Measurements from ENCODE around the gene CDH23.

GRCh38 chr10:71664585-71664984 lies 267.9 kb downstream of the CDH23 start:
- TF ChIP-seq TARDBP (IDR thresholded peaks at IDR 0.05), result no peak
- no peak for TF ChIP-seq ARNT (IDR thresholded peaks at IDR 0.05)
- TF ChIP-seq BHLHE40 (IDR thresholded peaks at IDR 0.05; ENCODE audit: borderline replicate concordance), result no peak
- no peak for TF ChIP-seq SUZ12 (IDR thresholded peaks at IDR 0.05)
- TF ChIP-seq FOXK2 (IDR thresholded peaks at IDR 0.05), result no peak
- no peak for TF ChIP-seq HDGF (IDR thresholded peaks at IDR 0.05; ENCODE audit: borderline replicate concordance)
- no peak for TF ChIP-seq FOXA1 (IDR thresholded peaks at IDR 0.05)
- TF ChIP-seq L3MBTL2 (conservative IDR thresholded peaks at IDR 0.05), result no peak
- no peak for TF ChIP-seq SP1 (IDR thresholded peaks at IDR 0.05)
- no peak for TF ChIP-seq FOXM1 (IDR thresholded peaks at IDR 0.05; ENCODE audit: borderline replicate concordance)
- TF ChIP-seq ELF4 (IDR thresholded peaks at IDR 0.05), result no peak

All from HEK293T (cell line).